WI38 (cell line): Measurements from ENCODE around the gene CDKN1C.

ENCODE experiments used
- H3K4me3 ChIP-seq: 2 replicates; pipeline ENCODE4 v1.5.1; 2011; ENCODE audit warnings: low read depth, mild to moderate bottlenecking, control low read depth, low read length
- CTCF ChIP-seq: IDR thresholded peaks from 2 replicates; pipeline ENCODE4 v1.5.1; 2012; ENCODE audit warnings: low read depth, mild to moderate bottlenecking, control low read depth, low read length

CDKN1C gene

DNA sequence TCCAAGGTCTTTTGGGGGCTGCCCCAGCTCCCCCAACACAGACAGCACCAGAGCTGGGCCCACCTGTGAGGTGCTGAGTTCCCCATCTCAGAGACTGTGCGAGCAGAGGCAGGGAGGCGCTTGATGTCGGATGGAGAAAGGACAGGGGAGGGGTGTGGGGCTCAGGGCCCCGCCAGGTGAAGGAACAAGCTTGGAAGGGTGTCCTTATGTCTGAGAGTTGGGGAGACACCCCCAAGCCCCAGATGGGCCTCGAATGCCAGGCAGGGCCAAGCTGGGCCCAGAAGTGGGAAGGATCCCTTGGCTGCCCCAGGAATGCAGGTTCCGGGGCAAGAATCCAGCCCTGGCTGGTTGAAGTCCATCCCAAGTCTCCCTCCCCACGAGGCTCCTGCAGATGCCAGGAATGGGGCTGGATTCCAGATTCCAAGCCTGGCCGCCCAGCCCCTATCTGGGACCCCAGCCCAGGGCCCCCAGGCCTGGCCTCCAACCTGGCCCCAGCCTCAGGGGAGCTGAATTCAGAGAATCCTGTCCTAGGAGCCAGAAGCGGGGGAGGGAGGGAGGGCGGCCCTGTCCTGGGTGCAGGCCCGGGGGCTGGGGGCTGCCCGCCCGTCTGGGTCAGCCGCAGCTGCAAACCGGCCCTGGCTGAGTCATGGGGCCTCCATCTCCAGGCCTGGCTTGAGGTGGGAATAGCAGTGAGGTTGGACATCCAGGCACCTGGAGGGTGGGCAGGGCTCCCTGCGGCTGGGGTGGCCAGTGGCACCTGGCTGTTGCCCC lies 50.9 kb downstream of the CDKN1C start:
- no peak for TF ChIP-seq CTCF
- H3K4me3 ChIP-seq: no peak overlapping the region

DNA sequence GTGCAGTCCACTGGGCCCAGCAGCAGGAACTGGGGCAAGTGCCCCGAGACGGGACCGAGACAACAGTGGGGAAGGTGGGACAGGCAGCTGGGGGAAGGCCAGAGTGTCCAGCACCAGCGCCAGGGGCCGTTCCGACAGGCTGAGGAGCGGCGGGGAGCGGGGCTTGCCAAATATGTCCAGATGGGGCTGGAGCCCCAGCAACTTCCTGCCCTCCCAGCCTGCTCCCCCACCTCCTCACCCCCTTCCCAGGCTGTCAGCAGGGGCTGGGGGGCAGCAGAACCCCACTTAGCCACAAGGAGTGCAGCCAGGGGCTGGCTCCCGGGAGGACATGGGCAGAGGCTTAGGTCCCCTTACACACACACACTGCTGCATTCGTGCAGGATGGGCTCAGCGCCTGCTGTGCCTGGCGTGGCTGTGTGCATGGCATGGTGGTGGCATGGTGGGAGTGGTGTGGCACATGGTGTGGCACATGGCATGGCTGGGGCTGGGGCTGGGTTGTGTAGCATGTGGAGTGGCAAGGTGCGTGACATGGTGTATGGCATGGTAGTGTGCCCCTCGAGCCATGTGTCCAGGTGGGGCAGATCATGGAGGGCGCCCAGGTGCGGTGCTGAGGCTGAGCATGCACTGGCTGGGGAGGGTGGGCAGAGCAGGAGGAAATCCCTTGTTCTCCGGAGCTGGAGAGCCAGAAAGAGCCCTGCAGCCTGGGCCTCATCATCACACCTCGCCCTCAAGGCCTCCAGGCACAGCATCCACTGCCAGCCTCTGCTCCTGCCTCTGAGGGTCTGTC lies 51.7 kb downstream of the CDKN1C start:
- no peak overlapping the region for H3K4me3 ChIP-seq
- no peak for TF ChIP-seq CTCF
